Lung (tissue), 12 donors: ENCODE data around the gene CAMK2B. TPM values are rescaled to one million over a fixed set of nuclear protein-coding genes. Genes with fewer than 3 reads are reported as not detected.

Source experiments
- ATAC-seq: fragments of 200-7000 bp; cut with Tn5 transposase; one replicate; pipeline ENCODE4 v1.9.1; 2020; ENCODE audit warnings: moderate number of reproducible peaks; ENCODE audit not compliant: insufficient read depth, low FRiP score
- DNase-seq, 3 donors: peaks; one replicate each; pipeline ENCODE4 v3.0.0-alpha.2; 2013 to 2017
- H3K27ac ChIP-seq, 2 donors: one replicate each; pipeline ENCODE4 v1.5.1; 2013; ENCODE audit warnings: mild to moderate bottlenecking in 2 of 2, moderate library complexity in 2 of 2, control low read depth in 1 of 2, inconsistent platforms in 1 of 2, low read depth in 1 of 2, low read length in 1 of 2
- H3K27me3 ChIP-seq, 3 donors: one replicate each; pipeline ENCODE4 v1.5.1; 2013; ENCODE audit warnings: low read length in 2 of 3; ENCODE audit not compliant: control insufficient read depth in 3 of 3, insufficient read depth in 3 of 3
- H3K36me3 ChIP-seq, 4 donors: one replicate each; pipeline ENCODE4 v1.5.1; 2013; ENCODE audit warnings: low read length in 4 of 4, mild to moderate bottlenecking in 1 of 4, moderate library complexity in 1 of 4; ENCODE audit not compliant: control insufficient read depth in 4 of 4, insufficient read depth in 4 of 4
- H3K4me1 ChIP-seq, 5 donors: one replicate each; pipeline ENCODE4 v1.5.1; 2013; ENCODE audit warnings: low read length in 5 of 5, mild to moderate bottlenecking in 2 of 5, moderate library complexity in 1 of 5; ENCODE audit not compliant: control insufficient read depth in 5 of 5, insufficient read depth in 5 of 5
- H3K4me3 ChIP-seq: one replicate; pipeline ENCODE4 v1.5.1; 2013; ENCODE audit warnings: mild to moderate bottlenecking, control low read depth, moderate library complexity
- H3K9ac ChIP-seq, 2 donors: one replicate each; pipeline ENCODE4 v1.5.1; 2013; ENCODE audit warnings: low read length in 2 of 2, control low read depth in 1 of 2; ENCODE audit not compliant: insufficient read depth in 1 of 2
- H3K9me3 ChIP-seq, 4 donors: one replicate each; pipeline ENCODE4 v1.5.1; 2013; ENCODE audit warnings: low read length in 3 of 4, mild to moderate bottlenecking in 1 of 4, moderate library complexity in 1 of 4; ENCODE audit not compliant: control insufficient read depth in 4 of 4, insufficient read depth in 3 of 4
- WGBS, 2 donors: extraction: QIAGEN DNeasy Blood & Tissue Kit; methylation state at CpG; one replicate each; pipeline ENCODE4 v1.1.7; 2013; 5-methylcytosine and 5-hydroxymethylcytosine counted together
- polyA plus RNA-seq, 2 donors: library from polyadenylated mRNA; stranded (reverse); fragments of 200-250 nt; gene quantifications; one replicate each; pipeline ENCODE4 v1.2.1, GENCODE V29; 2013
- total RNA-seq, 2 donors: library from RNA; depleted of rRNA in 1 of 2; stranded (reverse); fragments of >200 nt in 1 of 2; gene quantifications; one replicate each; pipeline ENCODE4 v1.2.1, GENCODE V29; 2014 to 2021
- TF ChIP-seq, protein P1 (sequence below): IDR thresholded peaks from 2 replicates; pipeline ENCODE4 v1.5.1; 2012; ENCODE audit warnings: mild to moderate bottlenecking; ENCODE audit errors: control extremely low read depth, extremely low read depth
- donor health status: control.
- donor health status: control.
- donor health status: Bipolar disorder and iron deficiency.
- donor health status: healthy.
- donor health status: DM: yes; HTN: yes; CAD: no.

CAMK2B gene
- total and polyA plus RNA-seq, 4 donors = 0.12 to 0.80 (median 0.33) TPM

DNA sequence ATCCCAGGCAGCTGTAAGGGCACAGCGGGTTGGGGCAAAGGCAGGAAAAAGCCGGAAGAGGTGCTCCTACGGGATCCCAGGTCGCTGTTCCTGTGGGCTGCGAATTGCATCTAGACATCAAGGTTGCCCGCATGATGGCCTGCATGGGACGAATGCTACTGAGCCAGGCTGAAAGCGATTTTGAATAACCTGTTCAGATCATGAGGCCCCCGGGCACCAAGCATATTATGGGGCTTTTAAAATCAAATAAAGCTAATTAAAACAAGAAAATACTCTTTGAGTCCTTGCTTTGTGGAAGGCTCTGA lies 37.1 kb downstream of the CAMK2B start:
- H3K9me3 ChIP-seq = no peaks in the 10 kb centered on the region
- no peak for ATAC-seq
- no peaks in the 10 kb centered on the region for H3K36me3 ChIP-seq
- no peak overlapping the region for H3K27ac ChIP-seq
- WGBS, 2 donors = 96% methylated on average over 9 of the region's 9 CpGs
- peaks cover 4 to 40% (median 22%) of the 10 kb centered on the region in 5 donors for H3K4me1 ChIP-seq
- no peak for DNase-seq
- no peaks in the 10 kb centered on the region for H3K27me3 ChIP-seq
- TF ChIP-seq, protein P1, sequence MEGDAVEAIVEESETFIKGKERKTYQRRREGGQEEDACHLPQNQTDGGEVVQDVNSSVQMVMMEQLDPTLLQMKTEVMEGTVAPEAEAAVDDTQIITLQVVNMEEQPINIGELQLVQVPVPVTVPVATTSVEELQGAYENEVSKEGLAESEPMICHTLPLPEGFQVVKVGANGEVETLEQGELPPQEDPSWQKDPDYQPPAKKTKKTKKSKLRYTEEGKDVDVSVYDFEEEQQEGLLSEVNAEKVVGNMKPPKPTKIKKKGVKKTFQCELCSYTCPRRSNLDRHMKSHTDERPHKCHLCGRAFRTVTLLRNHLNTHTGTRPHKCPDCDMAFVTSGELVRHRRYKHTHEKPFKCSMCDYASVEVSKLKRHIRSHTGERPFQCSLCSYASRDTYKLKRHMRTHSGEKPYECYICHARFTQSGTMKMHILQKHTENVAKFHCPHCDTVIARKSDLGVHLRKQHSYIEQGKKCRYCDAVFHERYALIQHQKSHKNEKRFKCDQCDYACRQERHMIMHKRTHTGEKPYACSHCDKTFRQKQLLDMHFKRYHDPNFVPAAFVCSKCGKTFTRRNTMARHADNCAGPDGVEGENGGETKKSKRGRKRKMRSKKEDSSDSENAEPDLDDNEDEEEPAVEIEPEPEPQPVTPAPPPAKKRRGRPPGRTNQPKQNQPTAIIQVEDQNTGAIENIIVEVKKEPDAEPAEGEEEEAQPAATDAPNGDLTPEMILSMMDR = no peak
- no peak overlapping the region for H3K4me3 ChIP-seq
- no peak overlapping the region for H3K9ac ChIP-seq

DNA sequence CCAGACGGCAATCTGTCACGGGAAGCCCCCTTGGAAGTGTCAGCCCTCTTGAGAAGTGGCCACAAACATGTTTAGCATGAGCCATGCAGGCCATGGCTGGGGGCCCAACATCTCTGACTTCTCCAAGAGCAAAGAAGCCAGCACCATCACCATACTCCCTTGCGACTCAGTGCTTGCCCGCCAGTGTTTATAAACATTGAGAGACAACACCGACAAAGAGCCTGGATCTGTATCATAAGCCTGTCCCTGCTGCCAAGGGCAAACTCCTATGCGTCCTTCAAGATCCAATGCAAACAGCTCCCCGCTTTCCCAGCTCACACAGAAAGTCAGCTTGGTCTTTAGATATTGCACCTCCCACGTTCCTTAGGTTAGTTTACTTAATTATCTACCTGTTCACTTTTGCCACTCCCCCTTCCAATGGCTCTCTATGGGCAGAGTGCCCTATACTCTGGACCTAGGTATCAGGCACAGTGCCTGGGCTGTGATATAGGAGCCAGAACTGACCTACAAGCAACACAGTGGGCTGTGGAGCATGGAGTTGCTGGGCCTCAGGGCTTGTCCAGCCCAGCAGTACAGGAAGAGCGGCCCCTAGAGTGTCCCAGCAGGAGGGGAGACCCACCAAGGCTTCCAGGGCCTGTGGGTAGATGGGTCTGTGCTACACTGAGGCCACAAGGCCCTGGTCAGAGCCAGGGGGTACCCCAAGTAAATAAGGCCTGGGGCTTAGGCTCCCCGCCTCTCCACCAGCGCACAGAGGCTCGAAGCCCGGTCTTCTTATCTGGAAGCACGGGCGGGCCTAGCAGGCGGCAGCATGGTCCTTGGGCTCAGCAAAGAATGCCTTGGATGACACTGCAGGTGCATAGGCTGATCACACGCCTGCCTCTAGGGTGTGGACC lies 37.7 kb downstream of the CAMK2B start:
- WGBS, 2 donors = 86 to 94% methylated on average over 17 of the region's 17 CpGs
- no peaks in the 10 kb centered on the region for H3K36me3 ChIP-seq
- H3K4me1 ChIP-seq = peaks cover 4 to 39% (median 21%) of the 10 kb centered on the region in 5 donors
- DNase-seq = peak in 1 of 3 donors; percentile 18
- ATAC-seq = no peak
- no peak overlapping the region for H3K27ac ChIP-seq
- H3K4me3 ChIP-seq = no peak overlapping the region
- TF ChIP-seq, protein P1 = no peak
- H3K9ac ChIP-seq = no peak overlapping the region
- H3K27me3 ChIP-seq = no peaks in the 10 kb centered on the region
- H3K9me3 ChIP-seq = no peaks in the 10 kb centered on the region

DNA sequence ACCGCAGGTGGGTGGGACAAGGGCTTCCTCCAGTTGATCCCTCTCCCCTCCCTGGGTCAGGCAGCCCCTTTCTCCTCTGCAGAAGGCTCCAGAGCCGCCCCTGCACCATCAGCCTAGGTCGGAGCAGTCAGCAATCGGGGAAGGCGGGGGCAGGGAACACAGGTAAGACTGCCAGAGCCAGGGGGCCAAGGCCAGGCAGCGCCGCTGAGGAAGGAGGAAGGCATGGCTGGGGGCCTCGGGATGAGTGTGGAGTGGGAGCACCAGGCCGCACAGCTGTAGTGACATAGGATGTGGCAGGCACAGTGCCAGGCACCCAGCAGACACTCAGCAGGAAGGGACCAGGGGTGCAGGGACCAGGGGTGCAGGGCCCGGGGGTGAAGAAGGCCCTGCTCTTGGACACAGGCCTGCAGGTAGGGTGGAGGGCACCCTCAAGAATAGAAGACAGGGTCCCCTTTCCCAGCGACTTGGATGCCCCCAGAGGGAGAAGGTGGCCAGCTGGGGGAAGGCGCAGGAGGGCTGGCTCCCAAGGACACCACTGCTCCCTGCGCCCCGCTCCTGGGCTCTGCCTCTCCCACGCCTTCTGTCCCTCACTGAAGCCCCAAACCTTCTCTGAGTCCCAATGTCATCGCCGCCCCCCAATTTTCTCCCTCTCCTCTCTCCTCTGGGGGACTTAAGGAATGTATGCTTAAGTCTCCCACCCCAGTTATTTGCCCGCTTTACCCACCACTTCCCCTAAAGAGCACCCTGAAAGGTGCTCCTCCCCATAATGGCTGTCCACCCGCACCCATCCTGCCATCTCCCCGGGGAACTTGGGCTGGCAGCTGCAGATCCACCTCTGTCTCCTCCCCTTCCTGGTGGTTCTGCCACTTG lies 38.5 kb downstream of the CAMK2B start:
- no peak for ATAC-seq

More for the DNA sequence above, 38.5 kb downstream of the CAMK2B start:
- Histone ChIP-seq H3K9ac (no peak overlapping the region), H3K27me3 (no peaks in the 10 kb centered on the region), H3K27ac (no peak overlapping the region), H3K4me3 (no peak overlapping the region), H3K9me3 (no peaks in the 10 kb centered on the region), H3K36me3 (no peaks in the 10 kb centered on the region), H3K4me1 (peaks cover 4 to 35% (median 16%) of the 10 kb centered on the region in 5 donors)
- DNase-seq = peak in 1 of 3 donors; percentile 6
- 89 to 93% methylated on average over 19 to 20 of the region's 20 CpGs for WGBS, 2 donors
- TF ChIP-seq, protein P1 = no peak
